ENCODE results near the gene CALN1. TPM values are rescaled to one million over a fixed set of nuclear protein-coding genes. Genes with fewer than 3 reads are reported as not detected.

Gene CALN1
- total RNA-seq, 1 donor from 2014 or later = not detected

DNA sequence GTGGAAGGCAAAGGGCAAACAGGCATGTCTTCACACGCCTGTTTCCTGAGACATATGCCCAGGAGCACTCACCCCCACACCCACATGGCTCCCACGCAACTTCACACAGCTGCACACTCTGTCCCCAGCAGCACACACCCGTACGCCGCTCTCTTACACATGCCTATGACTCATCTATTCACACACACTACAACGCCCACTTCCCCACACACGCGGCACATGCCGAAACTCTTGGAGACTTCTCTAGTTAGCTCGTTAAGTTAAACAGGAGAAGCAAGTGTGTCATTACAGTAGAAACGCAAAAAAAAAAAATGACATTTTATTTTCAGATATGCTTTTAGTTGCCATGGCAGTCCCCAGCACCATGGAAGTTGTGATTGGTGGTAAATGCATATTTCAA lies 6.7 kb downstream of the CALN1 start:
- DNase-seq (ENCODE audit: extremely low spot score, unreplicated experiment) = no peak
- no peaks in the 10 kb centered on the region for H3K4me1 Mint-ChIP-seq (ENCODE audit: unreplicated experiment)
- H3K9me3 Mint-ChIP-seq (ENCODE audit: unreplicated experiment) = peaks cover 21% of the 10 kb centered on the region
- no peaks in the 10 kb centered on the region for H3K36me3 Mint-ChIP-seq (ENCODE audit: unreplicated experiment)
- TF ChIP-seq, protein P1, sequence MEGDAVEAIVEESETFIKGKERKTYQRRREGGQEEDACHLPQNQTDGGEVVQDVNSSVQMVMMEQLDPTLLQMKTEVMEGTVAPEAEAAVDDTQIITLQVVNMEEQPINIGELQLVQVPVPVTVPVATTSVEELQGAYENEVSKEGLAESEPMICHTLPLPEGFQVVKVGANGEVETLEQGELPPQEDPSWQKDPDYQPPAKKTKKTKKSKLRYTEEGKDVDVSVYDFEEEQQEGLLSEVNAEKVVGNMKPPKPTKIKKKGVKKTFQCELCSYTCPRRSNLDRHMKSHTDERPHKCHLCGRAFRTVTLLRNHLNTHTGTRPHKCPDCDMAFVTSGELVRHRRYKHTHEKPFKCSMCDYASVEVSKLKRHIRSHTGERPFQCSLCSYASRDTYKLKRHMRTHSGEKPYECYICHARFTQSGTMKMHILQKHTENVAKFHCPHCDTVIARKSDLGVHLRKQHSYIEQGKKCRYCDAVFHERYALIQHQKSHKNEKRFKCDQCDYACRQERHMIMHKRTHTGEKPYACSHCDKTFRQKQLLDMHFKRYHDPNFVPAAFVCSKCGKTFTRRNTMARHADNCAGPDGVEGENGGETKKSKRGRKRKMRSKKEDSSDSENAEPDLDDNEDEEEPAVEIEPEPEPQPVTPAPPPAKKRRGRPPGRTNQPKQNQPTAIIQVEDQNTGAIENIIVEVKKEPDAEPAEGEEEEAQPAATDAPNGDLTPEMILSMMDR (IDR thresholded peaks at IDR 0.05) = no peak
- no peak overlapping the region for H3K27ac Mint-ChIP-seq (ENCODE audit: unreplicated experiment)
- no peak overlapping the region for H3K4me3 Mint-ChIP-seq (ENCODE audit: unreplicated experiment)
- no peaks in the 10 kb centered on the region for H3K27me3 Mint-ChIP-seq (ENCODE audit: unreplicated experiment)

DNA sequence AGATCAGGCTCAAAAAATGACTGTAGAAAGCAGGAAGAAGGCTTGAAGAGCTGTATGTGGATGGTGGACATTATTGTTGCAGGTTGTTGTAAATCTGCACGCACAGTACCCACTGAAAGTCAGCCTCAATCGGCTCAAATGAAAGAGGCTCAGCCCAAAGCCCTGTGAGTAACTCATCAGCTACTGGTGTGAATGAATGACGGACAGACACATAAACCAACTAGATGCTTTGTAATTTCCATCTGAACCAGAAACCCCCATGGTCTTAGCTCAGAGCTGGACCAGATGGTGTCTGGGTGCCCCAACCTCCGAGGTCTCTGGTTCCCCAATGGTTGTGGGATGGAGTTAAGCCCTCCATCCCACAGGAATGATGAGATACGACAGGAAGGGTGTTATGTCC lies 7.4 kb downstream of the CALN1 start:
- no peak overlapping the region for H3K4me3 Mint-ChIP-seq (ENCODE audit: unreplicated experiment)
- TF ChIP-seq, protein P1 (IDR thresholded peaks at IDR 0.05) = no peak
- H3K27ac Mint-ChIP-seq (ENCODE audit: unreplicated experiment) = no peak overlapping the region
- H3K9me3 Mint-ChIP-seq (ENCODE audit: unreplicated experiment) = peaks cover 26% of the 10 kb centered on the region
- no peak for DNase-seq (ENCODE audit: extremely low spot score, unreplicated experiment)
- no peaks in the 10 kb centered on the region for H3K4me1 Mint-ChIP-seq (ENCODE audit: unreplicated experiment)
- no peaks in the 10 kb centered on the region for H3K27me3 Mint-ChIP-seq (ENCODE audit: unreplicated experiment)
- no peaks in the 10 kb centered on the region for H3K36me3 Mint-ChIP-seq (ENCODE audit: unreplicated experiment)

DNA sequence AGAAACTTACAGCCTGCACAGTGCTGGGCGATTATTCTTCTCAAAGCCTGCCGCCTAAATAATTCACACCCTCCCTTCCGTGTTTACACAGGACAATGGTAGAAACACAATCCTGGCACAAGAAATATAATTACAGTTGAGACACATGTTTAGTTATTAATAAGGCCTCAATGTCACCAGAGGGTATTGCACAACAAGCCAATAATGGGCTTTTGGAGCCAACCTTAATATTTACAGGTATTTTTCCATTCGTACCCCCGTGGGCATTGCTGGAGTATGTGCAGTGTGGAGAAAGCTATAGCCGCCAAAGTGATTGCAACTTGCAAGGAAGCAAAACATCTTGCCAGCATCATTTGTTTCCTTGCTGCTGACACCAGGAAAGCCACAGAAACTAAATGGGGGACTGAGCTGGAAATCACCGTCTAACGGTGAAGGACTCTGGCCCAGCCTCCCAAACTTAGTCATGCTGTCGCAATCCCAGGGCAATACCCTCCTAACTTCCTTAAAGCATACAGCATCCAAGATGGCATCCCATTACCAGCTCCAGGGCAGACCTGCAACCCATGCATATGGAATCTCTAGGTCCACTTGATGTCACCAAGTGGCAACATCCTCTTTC lies 8.6 kb downstream of the CALN1 start:
- no peak overlapping the region for H3K4me3 Mint-ChIP-seq (ENCODE audit: unreplicated experiment)
- H3K27ac Mint-ChIP-seq (ENCODE audit: unreplicated experiment) = no peak overlapping the region
- no peak for DNase-seq (ENCODE audit: extremely low spot score, unreplicated experiment)
- no peaks in the 10 kb centered on the region for H3K4me1 Mint-ChIP-seq (ENCODE audit: unreplicated experiment)
- peaks cover 30% of the 10 kb centered on the region for H3K9me3 Mint-ChIP-seq (ENCODE audit: unreplicated experiment)
- TF ChIP-seq, protein P1 (IDR thresholded peaks at IDR 0.05) = no peak
- no peaks in the 10 kb centered on the region for H3K27me3 Mint-ChIP-seq (ENCODE audit: unreplicated experiment)
- H3K36me3 Mint-ChIP-seq (ENCODE audit: unreplicated experiment) = no peaks in the 10 kb centered on the region

DNA sequence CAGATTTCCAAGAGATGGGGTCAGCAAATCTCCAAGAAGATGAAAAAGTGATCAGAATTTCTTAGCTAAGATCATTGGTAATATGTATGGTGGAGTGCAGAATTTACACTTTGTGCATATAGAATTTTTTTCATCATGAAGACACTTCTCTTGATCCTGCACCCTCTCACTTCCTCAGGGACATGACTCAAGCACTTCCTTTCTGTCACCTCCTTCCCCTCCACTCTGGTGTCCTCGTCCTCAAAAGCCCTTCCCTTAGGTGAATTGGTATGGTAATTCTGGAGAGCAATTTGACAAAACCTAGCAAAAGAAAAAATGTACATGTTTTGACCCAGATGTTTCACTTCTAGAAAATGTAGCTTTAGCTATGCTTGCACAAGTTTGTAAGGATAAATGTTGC lies 18.1 kb downstream of the CALN1 start:
- DNase-seq (ENCODE audit: extremely low spot score, unreplicated experiment) = no peak
- Mint-ChIP-seq H3K27me3 (ENCODE audit: unreplicated experiment) (no peaks in the 10 kb centered on the region), H3K9me3 (ENCODE audit: unreplicated experiment) (peaks cover 18% of the 10 kb centered on the region), H3K4me3 (ENCODE audit: unreplicated experiment) (no peak overlapping the region), H3K36me3 (ENCODE audit: unreplicated experiment) (no peaks in the 10 kb centered on the region), H3K4me1 (ENCODE audit: unreplicated experiment) (no peaks in the 10 kb centered on the region), H3K27ac (ENCODE audit: unreplicated experiment) (no peak overlapping the region)
- TF ChIP-seq, protein P1 (IDR thresholded peaks at IDR 0.05) = no peak

DNA sequence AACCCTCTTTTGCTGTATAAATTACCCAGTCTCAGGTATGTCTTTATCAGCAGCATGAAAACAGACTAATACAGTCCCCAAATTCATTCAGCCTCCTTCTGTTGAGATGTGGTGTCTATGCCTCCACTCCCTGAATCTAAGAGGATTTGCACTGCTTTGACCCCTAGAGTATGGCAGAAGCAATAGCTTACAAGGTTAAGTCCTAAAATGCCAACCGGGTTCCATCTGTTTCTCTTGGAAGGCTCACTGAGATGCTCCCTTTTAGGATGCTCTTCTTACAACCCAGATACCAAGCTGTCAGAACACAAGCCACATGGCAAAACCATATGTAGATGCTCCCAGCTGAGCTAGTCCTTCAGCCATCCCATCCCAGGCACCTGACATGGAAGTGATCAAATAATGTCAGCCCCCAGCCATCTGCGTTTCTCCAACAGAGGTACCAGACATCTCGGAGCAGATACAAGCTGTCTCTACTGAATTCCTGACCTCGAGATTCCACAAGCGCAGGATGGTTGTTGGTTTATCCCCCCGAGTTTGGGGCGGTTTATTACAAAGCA lies 20.2 kb downstream of the CALN1 start:
- Mint-ChIP-seq H3K9me3 (ENCODE audit: unreplicated experiment) (peaks cover 8% of the 10 kb centered on the region), H3K36me3 (ENCODE audit: unreplicated experiment) (no peaks in the 10 kb centered on the region), H3K4me1 (ENCODE audit: unreplicated experiment) (no peaks in the 10 kb centered on the region), H3K27me3 (ENCODE audit: unreplicated experiment) (no peaks in the 10 kb centered on the region), H3K4me3 (ENCODE audit: unreplicated experiment) (no peak overlapping the region), H3K27ac (ENCODE audit: unreplicated experiment) (no peak overlapping the region)
- no peak for DNase-seq (ENCODE audit: extremely low spot score, unreplicated experiment)
- TF ChIP-seq, protein P1 (IDR thresholded peaks at IDR 0.05) = no peak

Data from osteocyte (in vitro differentiated cells).